Measurements from ENCODE around the gene CDK16.

CDK16 gene

GRCh38 chrX:47200385-47201150 is 17.9 kb upstream of the CDK16 start:
- DNase-seq (ENCODE audit: low read depth in 1 of 2, low spot score in 1 of 2), result no peak
- no peak overlapping the region for H3K4me3 ChIP-seq (replicated peaks; ENCODE audit: insufficient read depth, low read length)
- H3K27me3 ChIP-seq (ENCODE audit: insufficient read depth, poor library complexity, severe bottlenecking), result no peaks in the 10 kb centered on the region
- TF ChIP-seq CTCF (IDR thresholded peaks at IDR 0.05; ENCODE audit: insufficient read depth, low read length) (no peak), SPI1 (IDR thresholded peaks at IDR 0.05; ENCODE audit: borderline replicate concordance, low read depth) (no peak), GABPA (IDR thresholded peaks at IDR 0.05; ENCODE audit: low read depth) (no peak), REST (IDR thresholded peaks at IDR 0.05; ENCODE audit: insufficient replicate concordance, low read depth) (no peak), POLR2AphosphoS5 (IDR thresholded peaks at IDR 0.05; ENCODE audit: low read depth) (no peak)
- H3K27ac ChIP-seq (replicated peaks), result no peak overlapping the region

GRCh38 chrX:47201345-47201944 is 17.0 kb upstream of the CDK16 start:
- no peak for DNase-seq (ENCODE audit: low read depth in 1 of 2, low spot score in 1 of 2)
- TF ChIP-seq CTCF (IDR thresholded peaks at IDR 0.05; ENCODE audit: insufficient read depth, low read length), result no peak
- TF ChIP-seq SPI1 (IDR thresholded peaks at IDR 0.05; ENCODE audit: borderline replicate concordance, low read depth), result no peak
- TF ChIP-seq GABPA (IDR thresholded peaks at IDR 0.05; ENCODE audit: low read depth), result no peak
- no peak for TF ChIP-seq REST (IDR thresholded peaks at IDR 0.05; ENCODE audit: insufficient replicate concordance, low read depth)
- no peak for TF ChIP-seq POLR2AphosphoS5 (IDR thresholded peaks at IDR 0.05; ENCODE audit: low read depth)
- Histone ChIP-seq H3K27me3 (ENCODE audit: insufficient read depth, poor library complexity, severe bottlenecking) (no peaks in the 10 kb centered on the region), H3K27ac (replicated peaks) (no peak overlapping the region), H3K4me3 (replicated peaks; ENCODE audit: insufficient read depth, low read length) (no peak overlapping the region)

GRCh38 chrX:47202316-47202715 is 16.2 kb upstream of the CDK16 start:
- DNase-seq (ENCODE audit: low read depth in 1 of 2, low spot score in 1 of 2), result no peak
- Histone ChIP-seq H3K4me3 (replicated peaks; ENCODE audit: insufficient read depth, low read length) (no peak overlapping the region), H3K27me3 (ENCODE audit: insufficient read depth, poor library complexity, severe bottlenecking) (no peaks in the 10 kb centered on the region), H3K27ac (replicated peaks) (no peak overlapping the region)
- TF ChIP-seq CTCF (IDR thresholded peaks at IDR 0.05; ENCODE audit: insufficient read depth, low read length) (no peak), REST (IDR thresholded peaks at IDR 0.05; ENCODE audit: insufficient replicate concordance, low read depth) (no peak), GABPA (IDR thresholded peaks at IDR 0.05; ENCODE audit: low read depth) (no peak), SPI1 (IDR thresholded peaks at IDR 0.05; ENCODE audit: borderline replicate concordance, low read depth) (no peak), POLR2AphosphoS5 (IDR thresholded peaks at IDR 0.05; ENCODE audit: low read depth) (no peak)
